GM19043 (cell line): ENCODE measurements around the gene SORCS2.

Experiments used
- ATAC-seq: cut with Tn5 transposase; IDR thresholded peaks from one replicate; pipeline ENCODE4 v1.9.1; 2021; ENCODE audit warnings: low read depth; ENCODE audit not compliant: unreplicated experiment

Gene SORCS2

GRCh38 chr4:7631288-7632014, 439.1 kb downstream of the SORCS2 start:
- ATAC-seq = no peak

GRCh38 chr4:7632341-7632740, 440.0 kb downstream of the SORCS2 start:
- ATAC-seq = no peak

GRCh38 chr4:7632971-7633370, 440.6 kb downstream of the SORCS2 start:
- no peak for ATAC-seq

- ATAC-seq = no peak
Measured at GRCh38 chr4:7634661-7635251, 442.4 kb downstream of the SORCS2 start.

- no peak for ATAC-seq
Measured at GRCh38 chr4:7635445-7636239, 443.3 kb downstream of the SORCS2 start.

GRCh38 chr4:7636240-7636508, 443.8 kb downstream of the SORCS2 start:
- no peak for ATAC-seq

- ATAC-seq = no peak
Measured at GRCh38 chr4:7637139-7637538, 444.8 kb downstream of the SORCS2 start.

GRCh38 chr4:7637971-7638370, 445.6 kb downstream of the SORCS2 start:
- ATAC-seq = no peak

- no peak for ATAC-seq
Measured at GRCh38 chr4:7638489-7638888, 446.2 kb downstream of the SORCS2 start.

GRCh38 chr4:7638984-7639789, 446.8 kb downstream of the SORCS2 start:
- no peak for ATAC-seq

GRCh38 chr4:7640136-7640535, 447.8 kb downstream of the SORCS2 start:
- no peak for ATAC-seq

GRCh38 chr4:7641712-7642111, 449.4 kb downstream of the SORCS2 start:
- ATAC-seq = no peak

GRCh38 chr4:7642741-7643458, 450.6 kb downstream of the SORCS2 start:
- no peak for ATAC-seq

- no peak for ATAC-seq
Measured at GRCh38 chr4:7645158-7645557, 452.8 kb downstream of the SORCS2 start.

GRCh38 chr4:7645956-7646355, 453.6 kb downstream of the SORCS2 start:
- no peak for ATAC-seq

- no peak for ATAC-seq
Measured at GRCh38 chr4:7646384-7647061, 454.2 kb downstream of the SORCS2 start.

GRCh38 chr4:7647186-7647585, 454.8 kb downstream of the SORCS2 start:
- no peak for ATAC-seq

GRCh38 chr4:7647600-7648543, 455.5 kb downstream of the SORCS2 start:
- ATAC-seq = no peak
